ENCODE data around the gene TMEM63A. TPM values are rescaled to one million over a fixed set of nuclear protein-coding genes. Genes with fewer than 3 reads are reported as not detected.

TMEM63A gene
- total and polyA plus RNA-seq, 4 experiments from 2014 or later, result 46.2 to 507 (median 278) TPM

- Histone ChIP-seq H3K27ac (ENCODE audit: low read depth, low read length) (peak overlapping the region; percentile 84), H3K4me3 (ENCODE audit: low read length in 2 of 2) (peak overlapping the region; percentile 89 to 98), H3K4me1 (ENCODE audit: insufficient read depth, low read length) (peaks cover 62% of the 10 kb centered on the region), H3K9me3 (ENCODE audit: control insufficient read depth in 1 of 2, low read length in 2 of 2) (no peaks in the 10 kb centered on the region), H3K27me3 (ENCODE audit: insufficient read depth, low read length) (no peaks in the 10 kb centered on the region), H3K36me3 (ENCODE audit: insufficient read depth, low read length) (peaks cover 30% of the 10 kb centered on the region)
- no peaks in the 10 kb centered on the region for H3K27me3 Mint-ChIP-seq
- peak overlapping the region; percentile 93 to 97 (median 96) for H3K27ac Mint-ChIP-seq
- peak overlapping the region; percentile 95 to 99 (median 98) for H3K4me3 Mint-ChIP-seq
- peaks cover 22 to 53% of the 10 kb centered on the region in 2 donors for H3K36me3 Mint-ChIP-seq
- POLR2A ChIA-PET (ENCODE audit: partially characterized antibody), result interaction anchor here (0.7 to 17.9 kb wide), 22 partner anchors 9 to 454 kb away, joined by 3 to 730 read pairs (median 11); partner anchors contain the start of genes EPHX1, H3-3A, LBR and PYCR2
- DNase-seq, result no peak
- CTCF ChIA-PET (ENCODE audit: partially characterized antibody), result interaction anchor here (1.0 to 13.2 kb wide), 7 partner anchors 10 to 103 kb away, joined by 4 to 294 read pairs (median 19); partner anchors contain the start of gene SRP9
- H3K9me3 Mint-ChIP-seq, result no peaks in the 10 kb centered on the region
- intact Hi-C loops (cut with micrococcal nuclease), result loop anchor here (1.0 to 5.0 kb wide), 4 partner anchors 14 to 182 kb away; partner anchors contain the start of gene H3-3A
- H3K4me1 Mint-ChIP-seq, result peaks cover 46 to 72% (median 57%) of the 10 kb centered on the region in 4 donors
Measured at GRCh38 chr1:225880636-225881035, 1.5 kb downstream of the TMEM63A start.

DNA sequence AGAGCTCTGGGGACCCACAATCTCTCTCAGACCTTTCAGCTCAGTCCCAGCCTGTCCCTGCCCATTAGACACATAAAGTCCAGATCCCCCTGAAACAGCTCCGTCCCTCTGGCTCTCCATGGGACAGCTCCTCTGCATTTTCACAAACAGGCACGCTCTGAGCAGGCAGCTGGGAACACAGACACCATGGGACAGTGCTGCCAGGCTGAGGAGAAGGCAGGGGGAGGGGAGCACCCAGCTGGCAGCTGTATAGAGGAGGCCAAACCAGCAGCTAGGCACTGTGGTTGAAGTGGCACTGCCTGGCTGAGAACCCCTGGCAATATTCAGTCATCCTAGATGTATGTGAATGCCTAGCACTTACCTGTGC lies 2.0 kb downstream of the TMEM63A start:
- peak overlapping the region; percentile 84 for H3K27ac ChIP-seq (ENCODE audit: low read depth, low read length)
- no peaks in the 10 kb centered on the region for H3K27me3 Mint-ChIP-seq
- peak overlapping the region; percentile 89 to 98 for H3K4me3 ChIP-seq (ENCODE audit: low read length in 2 of 2)
- DNase-seq, result no peak
- H3K27me3 ChIP-seq (ENCODE audit: insufficient read depth, low read length), result no peaks in the 10 kb centered on the region
- POLR2A ChIA-PET (ENCODE audit: partially characterized antibody), result interaction anchor here (0.9 to 17.9 kb wide), 16 partner anchors 8 to 453 kb away, joined by 3 to 730 read pairs (median 25); partner anchors contain the start of genes H3-3A, LBR, PYCR2 and SDE2
- H3K4me1 Mint-ChIP-seq, result peaks cover 50 to 76% (median 61%) of the 10 kb centered on the region in 4 donors
- H3K9me3 ChIP-seq (ENCODE audit: control insufficient read depth in 1 of 2, low read length in 2 of 2), result no peaks in the 10 kb centered on the region
- H3K27ac Mint-ChIP-seq, result peak overlapping the region; percentile 93 to 97 (median 96)
- peaks cover 22 to 57% of the 10 kb centered on the region in 2 donors for H3K36me3 Mint-ChIP-seq
- intact Hi-C loops (cut with micrococcal nuclease), result loop anchor here (5.0 kb wide), 2 partner anchors 38 to 182 kb away; partner anchors contain the start of gene H3-3A
- H3K4me3 Mint-ChIP-seq, result peak overlapping the region; percentile 95 to 99 (median 98)
- no peaks in the 10 kb centered on the region for H3K9me3 Mint-ChIP-seq
- peaks cover 67% of the 10 kb centered on the region for H3K4me1 ChIP-seq (ENCODE audit: insufficient read depth, low read length)
- CTCF ChIA-PET (ENCODE audit: partially characterized antibody), result interaction anchor here (1.5 to 13.2 kb wide), 5 partner anchors 10 to 103 kb away, joined by 4 to 294 read pairs (median 21); partner anchors contain the start of gene SRP9
- H3K36me3 ChIP-seq (ENCODE audit: insufficient read depth, low read length), result peaks cover 35% of the 10 kb centered on the region

- H3K4me1 ChIP-seq (ENCODE audit: insufficient read depth, low read length), result peaks cover 71% of the 10 kb centered on the region
- POLR2A ChIA-PET (ENCODE audit: partially characterized antibody), result interaction anchor here (0.9 to 17.9 kb wide), 12 partner anchors 8 to 435 kb away, joined by 3 to 730 read pairs (median 30); partner anchors contain the start of gene SRP9
- H3K27ac ChIP-seq (ENCODE audit: low read depth, low read length), result peak overlapping the region; percentile 84
- DNase-seq, result peak in 3 of 5 donors; percentile 38 to 67 (median 52)
- peak overlapping the region; percentile 93 to 97 (median 96) for H3K27ac Mint-ChIP-seq
- peaks cover 22 to 62% of the 10 kb centered on the region in 2 donors for H3K36me3 Mint-ChIP-seq
- intact Hi-C loops (cut with micrococcal nuclease), result loop anchor here (5.0 kb wide), 2 partner anchors 37 to 183 kb away; partner anchors contain the start of gene H3-3A
- H3K9me3 ChIP-seq (ENCODE audit: control insufficient read depth in 1 of 2, low read length in 2 of 2), result no peaks in the 10 kb centered on the region
- peaks cover 52 to 82% (median 64%) of the 10 kb centered on the region in 4 donors for H3K4me1 Mint-ChIP-seq
- peak overlapping the region; percentile 89 to 98 for H3K4me3 ChIP-seq (ENCODE audit: low read length in 2 of 2)
- CTCF ChIA-PET (ENCODE audit: partially characterized antibody), result interaction anchor here (1.5 to 13.2 kb wide), 4 partner anchors 14 to 102 kb away, joined by 4 to 294 read pairs (median 20); partner anchors contain the start of gene SRP9
- H3K9me3 Mint-ChIP-seq, result no peaks in the 10 kb centered on the region
- no peaks in the 10 kb centered on the region for H3K27me3 ChIP-seq (ENCODE audit: insufficient read depth, low read length)
- no peaks in the 10 kb centered on the region for H3K27me3 Mint-ChIP-seq
- H3K4me3 Mint-ChIP-seq, result peak overlapping the region; percentile 95 to 99 (median 98)
- H3K36me3 ChIP-seq (ENCODE audit: insufficient read depth, low read length), result peaks cover 38% of the 10 kb centered on the region
Measured at GRCh38 chr1:225879521-225880221, 2.5 kb downstream of the TMEM63A start.

DNA sequence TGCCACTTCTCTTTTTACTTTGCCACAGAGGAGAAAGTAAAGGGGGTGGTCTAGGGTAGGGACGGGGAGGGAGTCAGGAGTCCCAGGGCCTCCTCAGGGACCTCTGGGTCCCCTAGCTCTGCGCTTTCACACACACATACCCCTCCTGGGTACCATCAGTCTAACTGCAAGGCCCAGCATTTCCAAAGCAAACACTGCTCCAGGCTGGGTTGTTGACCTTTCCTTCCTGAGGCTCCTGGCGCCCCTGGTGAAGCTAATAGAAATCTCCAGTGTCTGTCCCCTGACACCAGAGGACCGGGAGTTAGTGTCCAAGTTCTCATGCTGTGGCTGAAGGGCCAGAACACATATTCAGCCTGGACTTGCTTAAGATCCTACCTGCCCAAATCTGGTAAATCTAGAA lies 3.9 kb downstream of the TMEM63A start:
- H3K27ac ChIP-seq (ENCODE audit: low read depth, low read length), result peak overlapping the region; percentile 84
- no peak overlapping the region for H3K4me3 ChIP-seq (ENCODE audit: low read length in 2 of 2)
- ChIA-PET CTCF (ENCODE audit: partially characterized antibody) (interaction anchor here (0.7 to 13.2 kb wide), 2 partner anchors 12 to 25 kb away, joined by 3 to 294 read pairs; no protein-coding TSS in a partner anchor), POLR2A (ENCODE audit: partially characterized antibody) (interaction anchor here (2.3 to 17.9 kb wide), 3 partner anchors 12 to 100 kb away, joined by 14 to 730 read pairs (median 16); partner anchors contain the start of gene SRP9)
- H3K27me3 ChIP-seq (ENCODE audit: insufficient read depth, low read length), result no peaks in the 10 kb centered on the region
- H3K9me3 ChIP-seq (ENCODE audit: control insufficient read depth in 1 of 2, low read length in 2 of 2), result no peaks in the 10 kb centered on the region
- Mint-ChIP-seq H3K9me3 (no peaks in the 10 kb centered on the region), H3K27me3 (no peaks in the 10 kb centered on the region), H3K4me3 (peak overlapping the region in 7 of 8 donors; percentile 95 to 99 (median 98)), H3K4me1 (peaks cover 50 to 84% (median 65%) of the 10 kb centered on the region in 4 donors), H3K36me3 (peaks cover 29 to 75% of the 10 kb centered on the region in 2 donors), H3K27ac (peak overlapping the region in 6 of 7 donors; percentile 66 to 97 (median 94))
- DNase-seq, result no peak
- H3K4me1 ChIP-seq (ENCODE audit: insufficient read depth, low read length), result peaks cover 66% of the 10 kb centered on the region
- peaks cover 52% of the 10 kb centered on the region for H3K36me3 ChIP-seq (ENCODE audit: insufficient read depth, low read length)
- intact Hi-C loops (cut with micrococcal nuclease), result no loop called here

DNA sequence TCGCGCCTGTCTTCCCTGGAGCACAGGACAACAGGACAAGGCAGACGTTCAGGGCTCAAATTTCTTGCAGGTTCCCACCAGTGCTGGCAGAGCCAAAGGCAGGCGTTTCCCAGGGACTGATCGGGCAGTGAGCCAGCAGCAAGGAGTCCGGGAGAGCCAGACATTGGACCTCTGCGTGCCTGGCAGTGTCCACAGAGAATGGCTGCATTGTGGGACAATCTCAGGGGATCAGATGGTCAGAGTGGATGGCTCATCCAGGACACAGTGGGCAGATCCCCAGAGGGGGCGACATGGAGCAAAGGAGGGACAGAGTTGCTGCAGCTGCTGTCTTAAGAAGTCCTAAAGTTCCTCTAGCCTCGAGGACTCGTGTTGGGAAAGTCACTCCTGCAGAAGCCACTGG lies 4.6 kb downstream of the TMEM63A start:
- Histone ChIP-seq H3K36me3 (ENCODE audit: insufficient read depth, low read length) (peaks cover 56% of the 10 kb centered on the region), H3K27ac (ENCODE audit: low read depth, low read length) (peak overlapping the region; percentile 84), H3K9me3 (ENCODE audit: control insufficient read depth in 1 of 2, low read length in 2 of 2) (no peaks in the 10 kb centered on the region), H3K4me3 (ENCODE audit: low read length in 2 of 2) (no peak overlapping the region), H3K4me1 (ENCODE audit: insufficient read depth, low read length) (peaks cover 68% of the 10 kb centered on the region), H3K27me3 (ENCODE audit: insufficient read depth, low read length) (no peaks in the 10 kb centered on the region)
- CTCF ChIA-PET (ENCODE audit: partially characterized antibody), result interaction anchor here (0.6 to 13.2 kb wide), 5 partner anchors 12 to 97 kb away, joined by 3 to 294 read pairs (median 3); no protein-coding TSS in a partner anchor
- H3K27me3 Mint-ChIP-seq, result no peaks in the 10 kb centered on the region
- intact Hi-C loops (cut with micrococcal nuclease), result no loop called here
- peak overlapping the region; percentile 61 to 97 (median 86) for H3K27ac Mint-ChIP-seq
- H3K4me1 Mint-ChIP-seq, result peaks cover 55 to 85% (median 68%) of the 10 kb centered on the region in 4 donors
- no peak for DNase-seq
- H3K9me3 Mint-ChIP-seq, result no peaks in the 10 kb centered on the region
- POLR2A ChIA-PET (ENCODE audit: partially characterized antibody), result interaction anchor here (1.1 to 17.9 kb wide), 5 partner anchors 9 to 100 kb away, joined by 3 to 730 read pairs (median 14); partner anchors contain the start of gene SRP9
- peak overlapping the region; percentile 65 to 95 (median 72) for H3K4me3 Mint-ChIP-seq
- H3K36me3 Mint-ChIP-seq, result peaks cover 33 to 78% of the 10 kb centered on the region in 2 donors

DNA sequence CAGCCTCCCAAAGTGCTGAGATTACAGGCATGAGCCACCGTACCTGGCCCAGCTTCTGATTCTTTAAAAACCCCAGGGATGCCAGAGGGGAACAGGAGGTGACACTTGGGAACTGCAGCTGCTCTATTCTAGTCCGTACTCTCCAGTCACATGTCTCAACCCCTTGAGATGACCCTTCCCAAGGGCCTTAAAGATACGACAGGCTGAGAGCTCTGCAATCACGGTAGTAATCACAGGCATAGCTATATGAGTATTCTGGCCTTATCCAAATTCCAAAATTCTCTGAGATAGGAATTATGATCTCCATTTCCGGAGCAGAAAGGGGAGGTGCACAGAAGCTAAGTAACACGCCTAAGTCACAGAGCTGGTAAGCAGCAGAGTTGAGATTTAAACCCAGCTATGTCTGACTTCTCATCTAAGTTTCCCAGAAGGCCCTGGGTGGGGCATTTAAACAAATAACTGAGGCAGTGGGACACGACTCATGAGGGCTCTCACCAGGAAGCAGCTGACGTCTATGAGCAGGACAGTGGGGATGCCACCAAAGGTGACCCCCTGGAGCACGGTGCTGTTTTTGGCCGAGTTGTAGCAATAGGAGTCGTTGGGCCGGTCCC lies 5.2 kb downstream of the TMEM63A start:
- H3K36me3 ChIP-seq (ENCODE audit: insufficient read depth, low read length), result peaks cover 58% of the 10 kb centered on the region
- Mint-ChIP-seq H3K4me1 (peaks cover 58 to 90% (median 69%) of the 10 kb centered on the region in 4 donors), H3K36me3 (peaks cover 34 to 83% of the 10 kb centered on the region in 2 donors), H3K9me3 (no peaks in the 10 kb centered on the region), H3K4me3 (peak overlapping the region in 6 of 8 donors; percentile 35 to 95 (median 72)), H3K27me3 (no peaks in the 10 kb centered on the region), H3K27ac (peak overlapping the region; percentile 25 to 97 (median 61))
- intact Hi-C loops (cut with micrococcal nuclease), result no loop called here
- H3K9me3 ChIP-seq (ENCODE audit: control insufficient read depth in 1 of 2, low read length in 2 of 2), result no peaks in the 10 kb centered on the region
- POLR2A ChIA-PET (ENCODE audit: partially characterized antibody), result interaction anchor here (1.1 to 17.9 kb wide), 5 partner anchors 9 to 99 kb away, joined by 3 to 730 read pairs (median 14); partner anchors contain the start of gene SRP9
- H3K4me1 ChIP-seq (ENCODE audit: insufficient read depth, low read length), result peaks cover 74% of the 10 kb centered on the region
- no peak overlapping the region for H3K4me3 ChIP-seq (ENCODE audit: low read length in 2 of 2)
- peak overlapping the region; percentile 84 for H3K27ac ChIP-seq (ENCODE audit: low read depth, low read length)
- H3K27me3 ChIP-seq (ENCODE audit: insufficient read depth, low read length), result no peaks in the 10 kb centered on the region
- DNase-seq, result no peak
- CTCF ChIA-PET (ENCODE audit: partially characterized antibody), result interaction anchor here (0.6 to 13.2 kb wide), 4 partner anchors 26 to 97 kb away, joined by 3 to 294 read pairs (median 3); no protein-coding TSS in a partner anchor

All from CD4-positive, alpha-beta memory T cell (primary cell).